Measurements from ENCODE around the gene SASH1. TPM values are rescaled to one million over a fixed set of nuclear protein-coding genes. Genes with fewer than 3 reads are reported as not detected.

Gene SASH1
- total and polyA plus RNA-seq, 2 of the 8 experiments (the other 6 are each of a cell fraction or from before 2014, with no cell fraction given) = 6.0 to 20.2 TPM

GRCh38 chr6:148470606-148471465 lies 128.2 kb downstream of the SASH1 start:
- H3K27ac ChIP-seq (ENCODE audit: low read depth, low read length) = no peak overlapping the region
- H3K23me2 ChIP-seq (ENCODE audit: low read depth, low read length) = no peaks in the 10 kb centered on the region
- no peak overlapping the region for H3K23ac ChIP-seq (ENCODE audit: insufficient read length)
- no peak overlapping the region for H2BK5ac ChIP-seq (ENCODE audit: low read depth, low read length)
- no peak overlapping the region for H4K5ac ChIP-seq (ENCODE audit: insufficient read length, low read depth, low read length)
- H3K18ac ChIP-seq (ENCODE audit: extremely low read depth, low read length) = no peak overlapping the region
- DNase-seq (ENCODE audit: low read depth in 1 of 2, low spot score in 2 of 2) (peak in 1 of 2 experiments; percentile 43), FAIRE-seq (no peak)
- no peak for TF ChIP-seq EGR1 (IDR thresholded peaks at IDR 0.05; ENCODE audit: borderline replicate concordance, low read depth, low read length)
- TF ChIP-seq TCF12 (IDR thresholded peaks at IDR 0.05; ENCODE audit: low read depth, low read length) = no peak
- no peak for TF ChIP-seq POU5F1 (IDR thresholded peaks at IDR 0.05; ENCODE audit: low read depth, low read length)
- TF ChIP-seq BCL11A (IDR thresholded peaks at IDR 0.05; ENCODE audit: low read depth in 2 of 2, low read length in 2 of 2) = no peak
- no peak for TF ChIP-seq NRF1 (IDR thresholded peaks at IDR 0.05; ENCODE audit: low read depth, low read length)
- peaks cover 3 to 19% (median 8%) of the 10 kb centered on the region in 4 experiments for H3K4me1 ChIP-seq (replicated peaks in 1 of 4; ENCODE audit: control insufficient read depth in 3 of 4, insufficient read depth in 4 of 4, low read length in 3 of 4)
- peaks cover 0 to 2% of the 10 kb centered on the region in 2 experiments for H4K20me1 ChIP-seq (replicated peaks in 1 of 2; ENCODE audit: control insufficient read depth in 1 of 2, insufficient read depth in 2 of 2, low read length in 2 of 2)
- peaks cover 3 to 24% (median 9%) of the 10 kb centered on the region in 4 experiments; a peak in 6 of 8 replicates for H3K36me3 ChIP-seq (ENCODE audit: control insufficient read depth in 2 of 4, insufficient read depth in 4 of 4, low read length in 3 of 4)
- ChIA-PET CTCF (ENCODE audit: partially characterized antibody) (interaction anchor here (0.7 to 1.4 kb wide), 3 partner anchors 10 to 294 kb away, joined by 3 to 5 read pairs (median 3); no protein-coding TSS in a partner anchor), POLR2A (ENCODE audit: partially characterized antibody) (no interaction called here)
- WGBS, 2 experiments (ENCODE audit: extremely low coverage in 1 of 2, insufficient coverage in 1 of 2, insufficient read length in 1 of 2, insufficient replicate concordance in 2 of 2, low coverage in 1 of 2, low lambda C conversion rate in 2 of 2, missing lambda C conversion rate in 1 of 2) = 71% methylated on average over 10 of the region's 10 CpGs; no CpG with 5 or more reads in 1 of the 2 experiments
- H3K9me3 ChIP-seq (ENCODE audit: insufficient read depth in 2 of 2, low read depth in 1 of 2, low read length in 1 of 2) = no peaks in the 10 kb centered on the region
- H2BK20ac ChIP-seq (ENCODE audit: low read length) = no peak overlapping the region
- H3K9ac ChIP-seq (replicated peaks in 1 of 4; ENCODE audit: extremely low read depth in 1 of 4, low read depth in 3 of 4, low read length in 3 of 4) = no peak overlapping the region
- H3K56ac ChIP-seq (replicated peaks; ENCODE audit: insufficient read length, low read depth, low read length) = no peak overlapping the region
- no peak overlapping the region for H3K14ac ChIP-seq (ENCODE audit: insufficient read length)
- no peak overlapping the region for H4K8ac ChIP-seq (ENCODE audit: extremely low read depth, insufficient read depth, low read length)
- no peak overlapping the region for H4K91ac ChIP-seq (replicated peaks; ENCODE audit: insufficient read length, low read length)
- no peak overlapping the region for H2BK15ac ChIP-seq (ENCODE audit: low read length)
- H2AK5ac ChIP-seq (ENCODE audit: low read depth, low read length) = no peak overlapping the region
- no peak overlapping the region for H2BK12ac ChIP-seq (ENCODE audit: low read depth, low read length)
- no peaks in the 10 kb centered on the region for H3K27me3 ChIP-seq (replicated peaks in 1 of 4; ENCODE audit: control insufficient read depth in 3 of 4, extremely low read depth in 1 of 4, insufficient read depth in 3 of 4, low read length in 3 of 4)
- H3K79me1 ChIP-seq (ENCODE audit: low read depth, low read length) = no peaks in the 10 kb centered on the region; the same call in 1 of the 2 replicates
- no peaks in the 10 kb centered on the region for H3K79me2 ChIP-seq (ENCODE audit: control insufficient read depth in 1 of 2, insufficient read depth in 2 of 2, low read length in 2 of 2)
- no peak overlapping the region for H3K4me2 ChIP-seq (ENCODE audit: insufficient read depth in 1 of 2, low read depth in 2 of 2, low read length in 2 of 2)
- H2BK120ac ChIP-seq (replicated peaks; ENCODE audit: low read depth, low read length) = no peak overlapping the region
- H2AFZ ChIP-seq (ENCODE audit: low read length) = no peak overlapping the region
- no peak overlapping the region for H3K4ac ChIP-seq (replicated peaks; ENCODE audit: insufficient read length, low read depth, low read length)
- H3K4me3 ChIP-seq (ENCODE audit: extremely low read depth in 1 of 4, insufficient read depth in 2 of 4, low read depth in 3 of 4, low read length in 4 of 4) = no peak overlapping the region

All from H1 (cell line).